ENCODE measurements around the gene PRKAA2.
"Not testable (repeated sequence)": the region's sequence is repeated elsewhere in the genome, so short reads cannot be mapped to it uniquely, and the experiment has no call there.

Gene PRKAA2

GRCh38 chr1:56644919-56645676, at the start of gene PRKAA2:
TSS of gene PRKAA2 (plus strand) at chr1:56645314. CDS start at chr1:56645388, 74 bp downstream.
- DNase-seq: no peak

- not testable (repeated sequence) for DNase-seq
Observed at GRCh38 chr1:56595397-56596191, 49.5 kb upstream of the PRKAA2 start.

- DNase-seq: not testable (repeated sequence)
Observed at GRCh38 chr1:56610097-56610496, 35.0 kb upstream of the PRKAA2 start.

GRCh38 chr1:56610770-56611169, 34.3 kb upstream of the PRKAA2 start:
- not testable (repeated sequence) for DNase-seq

- DNase-seq: no peak
Observed at GRCh38 chr1:56617141-56617540, 28.0 kb upstream of the PRKAA2 start.

- DNase-seq: no peak
Observed at GRCh38 chr1:56625819-56626440, 19.2 kb upstream of the PRKAA2 start.

GRCh38 chr1:56626546-56626945, 18.6 kb upstream of the PRKAA2 start:
- DNase-seq: no peak

- DNase-seq: no peak
Observed at GRCh38 chr1:56627019-56627635, 18.0 kb upstream of the PRKAA2 start.

GRCh38 chr1:56627636-56628039, 17.5 kb upstream of the PRKAA2 start:
- no peak for DNase-seq

GRCh38 chr1:56630786-56631185, 14.3 kb upstream of the PRKAA2 start:
- no peak for DNase-seq

- DNase-seq: no peak
Observed at GRCh38 chr1:56631901-56632300, 13.2 kb upstream of the PRKAA2 start.

- DNase-seq: no peak
Observed at GRCh38 chr1:56634981-56635380, 10.1 kb upstream of the PRKAA2 start.

GRCh38 chr1:56638248-56638647, 6.9 kb upstream of the PRKAA2 start:
- DNase-seq: no peak

GRCh38 chr1:56639211-56639610, 5.9 kb upstream of the PRKAA2 start:
- DNase-seq: no peak

- DNase-seq: no peak
Observed at GRCh38 chr1:56643661-56644060, 1.5 kb upstream of the PRKAA2 start.

- no peak for DNase-seq
Observed at GRCh38 chr1:56644064-56644918, 823 bp upstream of the PRKAA2 start.

- DNase-seq: no peak
Observed at GRCh38 chr1:56645677-56646305, 677 bp downstream of the PRKAA2 start.

- DNase-seq: no peak
Observed at GRCh38 chr1:56646611-56647010, 1.5 kb downstream of the PRKAA2 start.

- DNase-seq: no peak
Observed at GRCh38 chr1:56647106-56647505, 2.0 kb downstream of the PRKAA2 start.

GRCh38 chr1:56648546-56648945, 3.4 kb downstream of the PRKAA2 start:
- DNase-seq: no peak

GRCh38 chr1:56654126-56654923, 9.2 kb downstream of the PRKAA2 start:
- DNase-seq: no peak

Measured in AML-193 (cell line).